Right renal cortex interstitium (tissue), 3 donors: ENCODE measurements around the gene CCDC80. TPM values are rescaled to one million over a fixed set of nuclear protein-coding genes. Genes with fewer than 3 reads are reported as not detected.
A peak's percentile ranks its signal among the peaks of the same experiment; 100 is the strongest.
"Not testable (repeated sequence)": the region's sequence is repeated elsewhere in the genome, so short reads cannot be mapped to it uniquely, and the experiment has no call there.

Source experiments
- DNase-seq, 3 donors: peaks; one replicate each; pipeline ENCODE4 v3.0.0-alpha.2; 2013; ENCODE audit warnings: low read depth in 3 of 3, low spot score in 2 of 3
- polyA plus RNA-seq, 3 donors: library from polyadenylated mRNA; unstranded; fragments of 120-200 nt; gene quantifications; one replicate each; pipeline ENCODE4 v1.2.1, GENCODE V29; 2013; ENCODE audit not compliant: insufficient read length in 3 of 3

CCDC80 gene
- polyA plus RNA-seq, 3 donors, result 89.1 to 129 (median 110) TPM

GRCh38 chr3:112670824-112671223 is 29.9 kb upstream of the CCDC80 start:
- no peak for DNase-seq

- DNase-seq, result no peak
Measured at GRCh38 chr3:112667599-112667998, 26.7 kb upstream of the CCDC80 start.

- not testable (repeated sequence) for DNase-seq
Measured at GRCh38 chr3:112665009-112665408, 24.1 kb upstream of the CCDC80 start.

GRCh38 chr3:112656043-112656442 is 15.1 kb upstream of the CCDC80 start:
- DNase-seq, result no peak

GRCh38 chr3:112654979-112655378 is 14.0 kb upstream of the CCDC80 start:
- DNase-seq, result no peak

DNA sequence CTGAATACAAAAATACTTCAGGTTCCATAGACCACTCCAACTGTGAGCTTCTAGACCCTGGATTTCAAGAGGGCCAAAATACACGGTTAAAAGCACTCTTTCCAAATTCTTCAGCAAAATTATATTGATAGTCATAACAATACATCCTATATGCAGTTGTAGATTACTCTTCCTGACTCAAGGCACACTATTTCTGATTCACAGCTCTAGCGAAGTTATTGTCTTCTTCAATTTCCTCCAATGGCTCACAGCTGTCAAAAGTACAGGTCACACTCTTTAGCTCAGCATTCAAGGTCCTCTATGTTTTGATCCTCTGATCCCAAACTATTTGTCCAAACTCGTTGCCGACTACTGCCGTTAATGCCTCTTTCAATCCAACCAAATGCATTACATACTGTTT is 13.5 kb upstream of the CCDC80 start:
- no peak for DNase-seq

DNA sequence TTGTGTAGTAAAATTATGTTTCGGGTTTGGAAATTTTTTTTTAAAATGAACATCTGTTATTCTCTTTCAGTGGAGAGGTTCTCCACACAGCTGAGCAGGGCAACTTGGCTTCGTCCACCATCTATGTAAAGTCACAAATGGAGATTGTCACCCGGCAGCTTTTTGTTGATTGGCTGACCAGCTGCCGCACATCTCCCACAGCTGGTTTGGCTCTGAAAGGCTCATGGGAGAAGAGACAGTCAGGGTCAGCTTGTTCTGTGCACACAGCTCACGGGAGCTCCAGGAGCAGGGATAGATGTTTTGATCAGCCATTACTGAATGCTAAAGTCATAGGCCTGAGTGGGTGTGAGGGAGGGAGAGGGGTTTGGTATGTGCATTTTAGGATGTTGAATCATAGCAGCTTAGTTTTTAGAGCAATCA is 12.9 kb upstream of the CCDC80 start:
- DNase-seq, result no peak

DNA sequence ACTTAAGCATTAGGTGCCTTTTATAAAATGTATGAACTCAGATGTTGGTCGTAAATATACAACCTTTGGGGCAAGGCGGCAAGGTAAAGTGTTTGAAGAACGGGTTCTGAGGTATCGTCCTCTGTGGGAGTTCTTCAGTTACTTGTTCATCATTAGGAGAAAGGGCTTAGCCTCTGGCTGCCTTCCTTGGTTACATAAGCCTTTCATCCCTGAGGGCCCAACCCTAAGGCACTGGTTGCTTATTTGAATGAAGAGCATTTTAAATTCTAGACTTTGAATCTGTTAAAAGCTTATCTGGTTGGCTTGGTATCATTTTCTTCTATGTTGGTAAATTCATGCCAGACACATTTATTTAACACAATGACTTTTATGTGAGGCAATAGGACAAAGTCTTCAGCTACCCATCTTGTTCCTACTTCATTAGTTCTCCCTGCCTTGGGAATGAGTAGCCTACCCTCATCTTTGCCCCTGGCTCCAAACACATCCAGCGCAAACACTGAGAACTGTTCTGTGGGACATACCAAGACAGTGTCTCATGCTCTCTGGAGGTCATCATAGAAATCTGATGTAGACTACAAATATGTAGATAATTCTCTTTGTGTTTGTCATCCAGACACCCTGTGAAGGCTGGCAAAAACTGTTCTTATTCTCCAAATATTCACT is 12.4 kb upstream of the CCDC80 start:
- no peak for DNase-seq

- DNase-seq, result no peak
Measured at GRCh38 chr3:112651516-112651915, 10.6 kb upstream of the CCDC80 start.

DNA sequence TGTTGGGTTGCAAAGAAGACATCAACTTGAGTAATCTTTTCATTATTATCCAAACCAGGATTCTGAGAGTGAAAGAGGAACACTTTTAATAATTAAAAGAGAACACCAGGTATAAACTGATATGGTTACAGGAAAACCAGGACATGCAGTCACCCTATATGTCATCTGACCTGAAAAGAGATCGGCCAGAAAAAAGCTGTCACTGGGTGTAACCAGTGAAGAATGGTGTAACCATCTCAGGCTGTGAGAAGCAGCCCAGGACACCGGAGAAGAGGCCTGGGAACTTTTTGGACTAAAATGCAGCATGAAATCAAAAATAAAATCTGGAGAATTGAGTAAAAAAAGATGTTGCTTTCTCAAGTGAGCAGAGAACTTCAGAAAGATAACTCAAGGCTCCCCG is 10.1 kb upstream of the CCDC80 start:
- DNase-seq, result no peak

- no peak for DNase-seq
Measured at GRCh38 chr3:112650482-112650881, 9.5 kb upstream of the CCDC80 start.

DNA sequence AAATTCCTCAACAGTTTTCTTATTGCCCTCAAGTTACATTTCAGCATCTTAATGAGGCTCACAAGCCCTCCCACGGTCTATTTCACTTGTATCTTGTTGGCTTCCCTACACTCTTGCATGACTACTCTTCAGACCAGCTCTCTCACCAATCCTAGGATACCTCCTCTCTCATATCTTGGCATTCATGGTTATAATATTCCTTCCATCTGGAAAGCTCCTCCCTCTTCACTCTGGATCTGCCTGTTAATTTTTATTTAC is 8.5 kb upstream of the CCDC80 start:
- no peak for DNase-seq

GRCh38 chr3:112647122-112647521 is 6.2 kb upstream of the CCDC80 start:
- DNase-seq, result no peak

DNA sequence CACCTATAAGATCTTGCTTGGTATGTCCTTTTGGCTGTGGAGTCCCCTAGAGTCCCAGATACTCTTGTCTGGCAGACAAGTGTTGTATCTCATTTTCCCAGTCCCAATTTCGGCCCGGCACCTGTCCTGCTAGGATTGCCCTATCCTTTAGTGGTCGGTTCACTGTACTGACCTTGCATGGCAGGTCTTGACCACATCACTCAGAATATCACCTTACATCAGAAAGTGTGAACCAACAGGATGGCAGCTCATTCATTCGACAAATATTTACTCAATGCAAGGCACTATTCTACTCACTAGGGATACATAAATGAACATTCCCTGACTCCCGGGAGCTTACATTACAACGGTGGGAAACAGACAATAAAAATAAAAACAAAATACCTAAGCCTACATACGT is 5.7 kb upstream of the CCDC80 start:
- no peak for DNase-seq

DNA sequence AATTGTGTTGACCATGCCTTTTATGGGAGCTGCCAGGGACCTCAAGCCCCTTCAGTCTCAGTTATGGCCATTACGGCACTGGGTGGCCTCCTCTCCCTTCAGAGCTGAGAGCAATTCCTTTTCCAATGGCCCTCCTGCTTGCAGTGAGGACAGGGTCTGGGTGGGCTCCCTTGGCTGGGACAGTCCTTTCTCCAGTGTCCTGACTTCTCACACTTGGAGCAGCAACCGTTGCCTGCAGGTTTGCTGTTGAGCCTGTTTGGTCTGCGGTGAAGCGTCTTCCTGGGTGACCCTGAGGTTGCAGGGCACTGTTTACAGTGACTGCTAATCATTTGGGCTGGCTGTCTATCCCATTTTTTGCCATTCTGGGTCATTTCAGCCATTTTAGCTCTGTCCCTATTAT is 3.5 kb upstream of the CCDC80 start:
- no peak for DNase-seq

- no peak for DNase-seq
Measured at GRCh38 chr3:112643621-112644240, 2.8 kb upstream of the CCDC80 start.

- DNase-seq, result peak in 1 of 3 donors; percentile 87
Measured at GRCh38 chr3:112642912-112643506, 2.1 kb upstream of the CCDC80 start.

- no peak for DNase-seq
Measured at GRCh38 chr3:112640276-112640929, 540 bp downstream of the CCDC80 start.

GRCh38 chr3:112639455-112640225 is 1.3 kb downstream of the CCDC80 start:
- DNase-seq, result no peak

DNA sequence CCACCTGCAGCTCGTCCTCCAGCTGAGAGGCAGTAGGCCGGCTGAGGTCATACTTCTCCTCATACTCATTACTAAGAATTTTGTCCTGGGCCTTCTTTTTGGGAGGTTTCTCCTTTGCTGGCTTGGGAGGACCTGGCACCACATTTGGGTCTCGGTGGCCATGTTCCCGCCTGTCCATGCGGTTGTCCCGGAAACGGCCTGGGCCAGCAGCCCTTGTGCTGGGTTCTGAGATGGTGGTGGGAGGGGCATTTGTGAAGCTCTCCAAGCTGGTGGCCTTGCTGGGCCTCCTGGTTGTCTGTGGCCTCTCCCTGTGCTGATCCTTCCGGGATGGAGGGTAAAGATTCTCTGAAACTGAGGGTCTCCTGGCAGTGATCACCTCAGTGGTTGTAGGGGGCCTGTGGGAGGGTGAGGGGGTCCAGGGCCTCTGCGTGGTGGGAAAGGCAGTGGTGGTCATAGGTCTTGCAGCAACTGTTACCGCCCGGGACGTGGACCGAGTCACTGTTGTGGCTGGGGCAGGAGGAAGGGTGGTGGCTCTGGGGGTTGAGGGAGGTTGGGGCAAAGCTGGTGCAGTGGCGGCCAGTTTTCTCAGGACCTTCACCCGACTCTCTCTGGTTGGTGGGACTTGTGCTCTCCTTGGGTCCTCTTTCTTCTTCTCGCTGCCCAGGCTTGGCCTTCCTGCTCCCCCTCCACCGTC is 2.5 kb downstream of the CCDC80 start:
- no peak for DNase-seq

DNA sequence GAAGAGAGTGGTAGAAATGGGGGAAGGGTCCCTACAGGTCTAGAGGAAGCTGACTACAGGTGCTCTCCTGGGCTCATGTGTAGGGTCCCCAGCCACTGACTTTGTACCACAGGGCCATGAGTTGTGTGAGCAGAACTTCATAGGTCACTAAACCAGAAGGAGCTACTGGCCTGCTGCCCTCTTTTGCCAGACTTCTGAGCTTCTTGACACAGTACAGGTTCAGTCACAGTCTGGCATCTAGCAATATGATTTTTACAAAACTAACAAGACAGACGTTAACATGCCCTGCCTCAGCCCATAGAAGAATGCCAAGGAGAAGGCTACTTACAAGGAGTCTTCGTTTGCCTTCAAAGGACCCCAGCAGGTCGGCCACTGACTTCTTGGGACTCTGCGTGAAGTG is 3.2 kb downstream of the CCDC80 start:
- no peak for DNase-seq
